Trophoblast cell (in vitro differentiated cells and primary cell): ENCODE measurements around the gene FAM13A.
"Not testable (repeated sequence)": the region's sequence is repeated elsewhere in the genome, so short reads cannot be mapped to it uniquely, and the experiment has no call there.

Experiments
- DNase-seq, 2 donors: peaks; one replicate each; pipeline ENCODE4 v3.0.0-alpha.2; 2016
- H2AFZ ChIP-seq: 2 replicates; pipeline ENCODE4 v1.6.1; 2013; ENCODE audit warnings: low read length, moderate library complexity, mild to moderate bottlenecking; ENCODE audit not compliant: insufficient read depth, poor library complexity
- H2AK5ac ChIP-seq: 2 replicates; pipeline ENCODE4 v1.6.1; 2013; ENCODE audit warnings: mild to moderate bottlenecking, low read length
- H2BK120ac ChIP-seq: 2 replicates; pipeline ENCODE4 v1.6.1; 2013; ENCODE audit warnings: low read length, mild to moderate bottlenecking, moderate library complexity; ENCODE audit not compliant: insufficient read depth, poor library complexity
- H2BK12ac ChIP-seq: 2 replicates; pipeline ENCODE4 v1.6.1; 2013; ENCODE audit warnings: mild to moderate bottlenecking, low read length, moderate library complexity
- H2BK5ac ChIP-seq: 2 replicates; pipeline ENCODE4 v1.6.1; 2013; ENCODE audit warnings: low read length, low read depth, moderate library complexity, mild to moderate bottlenecking; ENCODE audit not compliant: poor library complexity
- H3K14ac ChIP-seq: 2 replicates; pipeline ENCODE4 v1.6.1; 2013; ENCODE audit warnings: mild to moderate bottlenecking, low read length
- H3K18ac ChIP-seq: 2 replicates; pipeline ENCODE4 v1.6.1; 2013; ENCODE audit warnings: mild to moderate bottlenecking, low read length
- H3K23ac ChIP-seq: 2 replicates; pipeline ENCODE4 v1.6.1; 2013; ENCODE audit warnings: low read length
- H3K27ac ChIP-seq: 2 replicates; pipeline ENCODE4 v1.5.1; 2013; ENCODE audit warnings: low read depth, mild to moderate bottlenecking, inconsistent platforms, low read length, moderate library complexity
- H3K27me3 ChIP-seq: 2 replicates; pipeline ENCODE4 v1.6.1; 2013; ENCODE audit warnings: inconsistent platforms, mild to moderate bottlenecking, low read length, moderate library complexity; ENCODE audit not compliant: insufficient read depth
- H3K36me3 ChIP-seq, 2 experiments: 1 replicate in 1 of 2; 2 replicates in 1 of 2; pipeline ENCODE4 v1.6.1; 2013; ENCODE audit warnings: low read length in 2 of 2, mild to moderate bottlenecking in 2 of 2, moderate library complexity in 1 of 2; ENCODE audit not compliant: insufficient read depth in 2 of 2, control insufficient read depth in 1 of 2
- H3K4ac ChIP-seq: 2 replicates; pipeline ENCODE4 v1.6.1; 2013; ENCODE audit warnings: low read depth, mild to moderate bottlenecking, low read length, moderate library complexity
- H3K4me1 ChIP-seq, 2 experiments: 1 replicate in 1 of 2; 2 replicates in 1 of 2; pipeline ENCODE4 v1.6.1; 2013; ENCODE audit warnings: low read length in 2 of 2, mild to moderate bottlenecking in 2 of 2, moderate library complexity in 1 of 2; ENCODE audit not compliant: insufficient read depth in 2 of 2, control insufficient read depth in 1 of 2
- H3K4me2 ChIP-seq: 2 replicates; pipeline ENCODE4 v1.6.1; 2013; ENCODE audit warnings: inconsistent platforms, mild to moderate bottlenecking, low read length, moderate library complexity
- H3K4me3 ChIP-seq: 2 replicates; pipeline ENCODE4 v1.5.1; 2013; ENCODE audit warnings: mild to moderate bottlenecking, low read depth, low read length, inconsistent platforms
- H3K79me1 ChIP-seq: one replicate; pipeline ENCODE4 v1.6.1; 2013; ENCODE audit warnings: low read length
- H3K79me2 ChIP-seq: 2 replicates; pipeline ENCODE4 v1.6.1; 2013; ENCODE audit warnings: low read length, mild to moderate bottlenecking; ENCODE audit not compliant: control insufficient read depth, insufficient read depth, poor library complexity
- H3K9ac ChIP-seq: 2 replicates; pipeline ENCODE4 v1.6.1; 2013; ENCODE audit warnings: mild to moderate bottlenecking, low read length
- H3K9me3 ChIP-seq: 2 replicates; pipeline ENCODE4 v1.6.1; 2013; ENCODE audit warnings: low read depth, mild to moderate bottlenecking, control low read depth, inconsistent platforms, low read length; ENCODE audit not compliant: insufficient read depth
- H4K12ac ChIP-seq: 2 replicates; pipeline ENCODE4 v1.6.1; 2013; ENCODE audit warnings: low read depth, mild to moderate bottlenecking, low read length, moderate library complexity
- H4K8ac ChIP-seq: 2 replicates; pipeline ENCODE4 v1.6.1; 2013; ENCODE audit warnings: low read depth, mild to moderate bottlenecking, low read length, moderate library complexity
- H4K91ac ChIP-seq: one replicate; pipeline ENCODE4 v1.6.1; 2013; ENCODE audit warnings: low read depth, mild to moderate bottlenecking, low read length, moderate library complexity
- WGBS: extraction: QIAGEN DNeasy Blood & Tissue Kit; methylation state at CpG from one replicate; pipeline ENCODE4 v1.1.7; 2013; ENCODE audit warnings: missing lambda C conversion rate; ENCODE audit not compliant: insufficient read length, insufficient coverage; ENCODE audit errors: extremely low coverage; 5-methylcytosine and 5-hydroxymethylcytosine counted together

FAM13A gene

GRCh38 chr4:88857588-88857987 lies 199.4 kb downstream of the FAM13A start:
- Histone ChIP-seq H3K79me1 (no peaks in the 10 kb centered on the region), H4K91ac (no peak overlapping the region), H4K8ac (no peak overlapping the region), H4K12ac (no peak overlapping the region), H2BK120ac (no peak overlapping the region), H3K4me1 (no peaks in the 10 kb centered on the region), H2BK5ac (no peak overlapping the region), H3K4me2 (no peak overlapping the region), H3K23ac (no peak overlapping the region), H3K27me3 (no peaks in the 10 kb centered on the region), H2BK12ac (no peak overlapping the region), H3K9ac (no peak overlapping the region), H2AFZ (no peak overlapping the region), H3K27ac (no peak overlapping the region), H2AK5ac (no peak overlapping the region), H3K4me3 (no peak overlapping the region), H3K18ac (no peak overlapping the region), H3K9me3 (no peaks in the 10 kb centered on the region), H3K4ac (no peak overlapping the region), H3K36me3 (no peaks in the 10 kb centered on the region), H3K14ac (no peak overlapping the region), H3K79me2 (no peaks in the 10 kb centered on the region)
- DNase-seq, result no peak

- Histone ChIP-seq H3K23ac (no peak overlapping the region), H4K12ac (no peak overlapping the region), H3K4me1 (peaks cover 0 to 2% of the 10 kb centered on the region in 2 experiments), H3K14ac (no peak overlapping the region), H3K27ac (no peak overlapping the region), H4K8ac (no peak overlapping the region), H3K9me3 (no peaks in the 10 kb centered on the region), H3K79me2 (no peaks in the 10 kb centered on the region), H2AFZ (no peak overlapping the region), H3K4me3 (no peak overlapping the region), H3K36me3 (no peaks in the 10 kb centered on the region), H3K79me1 (no peaks in the 10 kb centered on the region), H2AK5ac (no peak overlapping the region), H2BK5ac (no peak overlapping the region), H2BK12ac (no peak overlapping the region), H3K4ac (no peak overlapping the region), H3K27me3 (no peaks in the 10 kb centered on the region), H3K9ac (no peak overlapping the region), H3K18ac (no peak overlapping the region), H4K91ac (no peak overlapping the region), H2BK120ac (no peak overlapping the region), H3K4me2 (no peak overlapping the region)
- no CpG with 5 or more reads among the region's 3 CpGs for WGBS
- peak in 1 of 2 donors; percentile 78 for DNase-seq
Measured at GRCh38 chr4:88854481-88854880, 202.5 kb downstream of the FAM13A start.

- not testable (repeated sequence) for H3K36me3 ChIP-seq, H3K9ac ChIP-seq, H3K18ac ChIP-seq, H3K23ac ChIP-seq, H3K79me2 ChIP-seq, H2BK5ac ChIP-seq, H3K27me3 ChIP-seq, H2AK5ac ChIP-seq, H4K12ac ChIP-seq, H3K27ac ChIP-seq, DNase-seq, H2BK120ac ChIP-seq, H3K14ac ChIP-seq, H3K79me1 ChIP-seq, H3K4me2 ChIP-seq, H3K9me3 ChIP-seq, H2AFZ ChIP-seq, H4K8ac ChIP-seq, H3K4me3 ChIP-seq, H3K4me1 ChIP-seq, H3K4ac ChIP-seq, H2BK12ac ChIP-seq, H4K91ac ChIP-seq
- WGBS, result no CpG with 5 or more reads among the region's 3 CpGs
Measured at GRCh38 chr4:88853583-88853982, 203.4 kb downstream of the FAM13A start.

- no peaks in the 10 kb centered on the region for H3K79me1 ChIP-seq
- no peak overlapping the region for H4K91ac ChIP-seq
- DNase-seq, result no peak
- no peak overlapping the region for H3K4ac ChIP-seq
- no peak overlapping the region for H3K27ac ChIP-seq
- no peak overlapping the region for H3K18ac ChIP-seq
- no peak overlapping the region for H2BK120ac ChIP-seq
- H2BK12ac ChIP-seq, result no peak overlapping the region
- no peaks in the 10 kb centered on the region for H3K9me3 ChIP-seq
- no peak overlapping the region for H4K12ac ChIP-seq
- no peak overlapping the region for H3K4me2 ChIP-seq
- no peak overlapping the region for H2AK5ac ChIP-seq
- H4K8ac ChIP-seq, result no peak overlapping the region
- H3K23ac ChIP-seq, result no peak overlapping the region
- H3K4me3 ChIP-seq, result no peak overlapping the region
- no peak overlapping the region for H2BK5ac ChIP-seq
- H2AFZ ChIP-seq, result no peak overlapping the region
- no peak overlapping the region for H3K9ac ChIP-seq
- H3K4me1 ChIP-seq, result no peaks in the 10 kb centered on the region
- H3K79me2 ChIP-seq, result no peaks in the 10 kb centered on the region
- no peak overlapping the region for H3K14ac ChIP-seq
- WGBS, result no CpG with 5 or more reads among the region's 4 CpGs
- no peaks in the 10 kb centered on the region for H3K36me3 ChIP-seq
- H3K27me3 ChIP-seq, result no peaks in the 10 kb centered on the region
Measured at GRCh38 chr4:88846206-88846790, 210.7 kb downstream of the FAM13A start.
